Measurements from ENCODE around the gene GREB1.

The GREB1 gene

DNA sequence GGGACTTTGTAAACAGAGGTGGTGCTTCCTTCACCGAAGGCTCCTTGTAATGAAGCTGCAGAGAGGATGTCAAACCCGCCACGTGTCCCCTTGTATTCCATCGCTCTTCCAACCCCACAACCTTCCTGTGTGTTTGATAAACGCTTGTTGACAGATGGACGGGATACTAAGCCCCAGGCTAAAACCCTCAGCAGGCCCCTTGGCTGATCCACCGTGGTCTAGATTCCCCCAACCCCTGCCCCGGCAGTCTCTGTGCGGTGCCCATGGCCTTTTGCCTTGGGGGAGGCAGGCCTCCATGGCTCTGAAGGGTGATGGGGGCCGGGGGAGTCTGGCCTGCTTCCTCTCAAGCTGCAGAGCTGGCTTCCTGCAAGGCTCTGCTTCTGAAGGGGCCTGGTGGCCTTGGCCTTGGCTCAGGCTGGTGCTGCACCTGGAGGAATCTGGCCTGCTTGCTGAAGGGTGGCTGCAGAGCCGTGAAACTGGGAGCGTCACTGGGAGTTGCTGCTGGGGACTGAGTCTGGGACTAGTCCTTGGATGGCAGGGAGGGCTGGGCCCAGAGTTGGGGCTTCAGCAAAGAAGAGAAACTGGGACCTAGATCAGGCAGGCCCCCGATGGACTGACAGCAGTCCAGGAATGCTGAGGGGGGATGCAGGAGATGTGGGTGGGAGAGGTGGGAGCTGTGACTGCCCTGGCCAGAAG is 145.8 kb downstream of the GREB1 start:
- Histone ChIP-seq H3K9ac (ENCODE audit: low read length) (no peak overlapping the region), H3K27me3 (ENCODE audit: control insufficient read depth, insufficient read depth, low read length) (peaks cover 17% of the 10 kb centered on the region)

DNA sequence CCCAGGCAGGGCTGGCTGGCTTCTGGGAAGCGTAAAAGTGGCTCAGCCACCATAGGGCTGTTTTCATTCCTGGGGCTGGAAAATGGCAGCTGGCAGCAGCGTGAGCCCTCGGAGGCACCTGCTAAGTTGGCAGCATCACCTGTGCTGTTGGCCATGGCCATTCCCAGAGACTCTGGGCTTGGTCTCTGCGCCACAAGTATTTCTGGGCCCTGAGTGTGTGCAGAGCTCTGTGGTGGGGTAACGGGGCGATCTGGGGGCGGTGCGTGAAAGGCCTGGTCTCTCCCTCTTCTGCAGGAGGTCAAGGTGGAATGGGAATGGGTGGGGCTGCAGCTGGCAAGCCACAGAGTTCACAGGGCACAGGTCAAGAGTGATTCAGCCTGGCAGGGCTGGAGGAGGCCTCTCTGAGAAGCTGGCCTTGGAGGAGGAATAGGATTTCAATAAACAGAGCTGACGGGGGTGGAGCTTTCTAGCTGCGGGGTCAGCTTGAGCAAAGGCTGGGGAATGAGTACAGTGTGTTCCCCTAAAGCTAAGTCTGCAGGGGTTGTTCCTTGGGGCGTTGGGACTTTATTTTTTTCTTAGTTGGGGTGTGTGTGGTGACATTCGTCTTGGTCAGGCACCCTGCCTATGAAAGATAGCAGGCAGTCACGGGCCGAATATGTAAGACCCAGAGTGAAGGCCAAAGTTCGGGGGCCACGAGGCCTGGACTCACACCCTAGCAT is 146.5 kb downstream of the GREB1 start:
- no peak overlapping the region for H3K27ac ChIP-seq (ENCODE audit: low read length)

More for the DNA sequence above, 145.8 kb downstream of the GREB1 start:
- Histone ChIP-seq H3K4me1 (ENCODE audit: control insufficient read depth, low read depth, low read length) (peaks cover 21% of the 10 kb centered on the region), H3K36me3 (ENCODE audit: control insufficient read depth, low read depth, low read length) (no peaks in the 10 kb centered on the region), H3K4me3 (ENCODE audit: low read length) (no peak overlapping the region), H3K9me3 (ENCODE audit: control insufficient read depth, low read depth, low read length) (no peaks in the 10 kb centered on the region), H3K27ac (ENCODE audit: low read length) (no peak overlapping the region)

DNA sequence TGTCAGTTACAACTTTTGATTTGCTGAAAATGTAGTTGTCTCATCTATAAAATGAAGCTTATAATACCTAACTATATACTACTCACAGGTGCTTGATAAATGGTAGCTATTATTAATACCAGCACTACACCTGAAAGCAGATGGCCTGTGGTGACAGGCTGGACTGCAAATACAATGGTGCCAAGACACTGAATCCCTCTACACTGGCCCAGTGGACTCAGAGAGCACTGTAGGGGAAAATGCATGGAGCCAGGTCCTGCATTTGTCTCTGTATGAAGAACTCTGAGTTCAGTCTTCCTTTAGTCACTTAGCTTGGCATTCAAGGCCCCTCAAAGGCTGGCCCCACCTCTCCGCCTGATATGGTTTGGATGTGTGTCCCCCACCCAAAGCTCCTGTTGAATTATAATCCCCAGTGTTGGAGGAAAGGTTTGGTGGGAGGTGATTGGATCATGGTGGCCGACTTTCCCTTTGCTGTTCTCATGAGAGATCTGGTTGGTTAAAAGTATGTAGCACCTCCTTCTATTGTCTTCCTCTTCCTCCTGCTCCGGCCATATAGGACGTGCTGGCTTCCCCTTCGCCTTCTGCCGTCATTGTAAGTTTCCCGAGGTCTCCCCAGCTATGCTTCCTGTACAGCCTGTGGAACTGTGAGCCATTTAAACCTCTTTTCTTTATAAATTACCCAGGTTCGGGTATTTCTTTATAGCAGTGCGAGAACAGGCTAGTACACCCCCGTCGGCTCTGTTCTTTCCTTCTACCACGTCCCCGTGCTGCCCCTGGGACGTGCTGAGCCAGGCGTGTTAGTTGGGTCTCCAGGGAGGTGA is 147.3 kb downstream of the GREB1 start:
- Histone ChIP-seq H3K27ac (ENCODE audit: low read length) (no peak overlapping the region), H3K9ac (ENCODE audit: low read length) (no peak overlapping the region), H3K36me3 (ENCODE audit: control insufficient read depth, low read depth, low read length) (no peaks in the 10 kb centered on the region), H3K4me1 (ENCODE audit: control insufficient read depth, low read depth, low read length) (peaks cover 21% of the 10 kb centered on the region), H3K27me3 (ENCODE audit: control insufficient read depth, insufficient read depth, low read length) (peaks cover 9% of the 10 kb centered on the region), H3K9me3 (ENCODE audit: control insufficient read depth, low read depth, low read length) (no peaks in the 10 kb centered on the region), H3K4me3 (ENCODE audit: low read length) (no peak overlapping the region)

More for the DNA sequence above, 146.5 kb downstream of the GREB1 start:
- H3K4me3 ChIP-seq (ENCODE audit: low read length), result no peak overlapping the region
- no peaks in the 10 kb centered on the region for H3K9me3 ChIP-seq (ENCODE audit: control insufficient read depth, low read depth, low read length)
- no peak overlapping the region for H3K9ac ChIP-seq (ENCODE audit: low read length)
- no peaks in the 10 kb centered on the region for H3K36me3 ChIP-seq (ENCODE audit: control insufficient read depth, low read depth, low read length)
- peaks cover 21% of the 10 kb centered on the region for H3K4me1 ChIP-seq (ENCODE audit: control insufficient read depth, low read depth, low read length)
- peaks cover 14% of the 10 kb centered on the region for H3K27me3 ChIP-seq (ENCODE audit: control insufficient read depth, insufficient read depth, low read length)

DNA sequence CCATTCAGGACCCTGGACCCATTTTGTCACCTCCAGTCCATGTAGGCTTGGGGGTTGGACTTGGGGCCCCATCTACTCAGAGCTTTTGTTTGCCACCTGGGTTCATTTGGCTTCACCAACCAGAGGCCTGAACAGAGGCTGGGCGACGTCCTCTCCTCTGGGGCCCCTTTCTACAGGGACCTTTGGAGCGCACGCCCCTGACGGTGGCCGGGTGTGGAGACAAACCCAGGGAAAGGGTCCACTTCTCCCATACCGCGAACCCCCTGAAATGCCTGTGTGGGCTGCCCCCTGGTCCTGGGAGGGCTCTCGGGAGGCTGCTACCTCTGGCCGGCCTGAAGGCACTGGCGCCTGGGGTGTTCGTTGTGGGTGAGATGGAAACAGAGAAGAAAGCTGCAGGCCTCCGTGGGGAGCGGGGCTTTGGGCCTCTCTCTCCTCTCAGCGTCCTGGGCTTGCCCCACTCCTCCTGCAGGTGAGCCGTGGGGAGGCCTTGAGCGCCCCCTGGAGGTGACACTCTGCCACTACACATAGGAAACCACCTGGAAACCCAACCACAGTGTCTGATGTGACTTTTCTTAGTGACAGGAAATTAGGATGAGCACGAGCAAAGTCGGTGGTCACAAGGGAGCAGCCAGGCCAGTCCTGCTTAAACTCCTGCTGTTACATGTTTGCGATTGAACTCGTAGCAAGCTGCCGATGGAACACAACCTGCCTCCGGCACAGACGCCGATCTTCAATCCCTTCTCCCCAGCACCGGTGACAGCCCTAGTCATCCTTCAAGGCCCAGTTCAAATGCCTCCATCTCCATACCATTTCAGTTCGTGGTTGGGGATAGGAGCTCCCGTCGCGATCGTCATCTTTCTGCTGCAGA is 148.1 kb downstream of the GREB1 start:
- peaks cover 4% of the 10 kb centered on the region for H3K27me3 ChIP-seq (ENCODE audit: control insufficient read depth, insufficient read depth, low read length)
- no peaks in the 10 kb centered on the region for H3K9me3 ChIP-seq (ENCODE audit: control insufficient read depth, low read depth, low read length)
- no peak overlapping the region for H3K4me3 ChIP-seq (ENCODE audit: low read length)
- no peaks in the 10 kb centered on the region for H3K36me3 ChIP-seq (ENCODE audit: control insufficient read depth, low read depth, low read length)
- H3K4me1 ChIP-seq (ENCODE audit: control insufficient read depth, low read depth, low read length), result peaks cover 20% of the 10 kb centered on the region
- no peak overlapping the region for H3K9ac ChIP-seq (ENCODE audit: low read length)
- H3K27ac ChIP-seq (ENCODE audit: low read length), result no peak overlapping the region

DNA sequence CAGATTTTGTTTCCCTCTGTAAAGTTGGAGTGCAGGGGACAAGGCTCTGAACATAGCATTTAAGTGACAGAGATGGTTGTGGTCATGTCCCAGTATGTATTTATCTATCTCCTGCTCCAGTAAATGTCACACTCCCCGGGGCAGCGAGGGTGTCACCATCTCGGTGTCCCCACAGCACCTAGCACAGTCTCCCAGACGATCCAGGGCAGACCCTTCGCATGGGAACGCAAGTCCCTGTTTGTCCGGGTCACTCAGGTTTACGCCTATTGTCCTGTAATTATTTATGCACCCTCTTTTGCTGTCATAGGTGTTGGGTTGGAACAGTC is 148.7 kb downstream of the GREB1 start:
- Histone ChIP-seq H3K9ac (ENCODE audit: low read length) (no peak overlapping the region), H3K27me3 (ENCODE audit: control insufficient read depth, insufficient read depth, low read length) (peaks cover 4% of the 10 kb centered on the region), H3K4me1 (ENCODE audit: control insufficient read depth, low read depth, low read length) (peaks cover 14% of the 10 kb centered on the region), H3K9me3 (ENCODE audit: control insufficient read depth, low read depth, low read length) (no peaks in the 10 kb centered on the region), H3K4me3 (ENCODE audit: low read length) (no peak overlapping the region), H3K36me3 (ENCODE audit: control insufficient read depth, low read depth, low read length) (no peaks in the 10 kb centered on the region), H3K27ac (ENCODE audit: low read length) (no peak overlapping the region)

DNA sequence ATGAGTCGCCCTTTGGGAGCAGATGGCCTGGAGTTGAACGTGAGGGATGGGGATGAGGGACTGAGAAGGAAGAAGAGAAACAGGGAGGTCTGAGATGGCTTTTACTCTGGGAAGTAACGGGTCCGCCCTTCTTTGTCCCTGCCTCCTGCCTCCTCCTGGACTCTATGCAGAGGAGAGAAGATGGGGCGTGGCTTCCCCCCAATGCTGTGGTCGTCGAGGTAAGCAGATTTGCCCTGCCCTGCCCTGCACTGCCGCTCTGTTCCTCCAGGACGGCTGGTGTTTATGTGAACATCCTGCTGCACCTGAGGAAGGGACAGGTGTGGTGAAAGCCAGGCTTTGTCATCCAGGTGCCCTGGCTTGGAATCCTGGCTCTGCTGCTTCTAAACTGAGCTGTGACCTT is 149.6 kb downstream of the GREB1 start:
- Histone ChIP-seq H3K27ac (ENCODE audit: low read length) (no peak overlapping the region), H3K9me3 (ENCODE audit: control insufficient read depth, low read depth, low read length) (no peaks in the 10 kb centered on the region), H3K4me1 (ENCODE audit: control insufficient read depth, low read depth, low read length) (peaks cover 13% of the 10 kb centered on the region), H3K9ac (ENCODE audit: low read length) (no peak overlapping the region), H3K36me3 (ENCODE audit: control insufficient read depth, low read depth, low read length) (no peaks in the 10 kb centered on the region), H3K27me3 (ENCODE audit: control insufficient read depth, insufficient read depth, low read length) (no peaks in the 10 kb centered on the region), H3K4me3 (ENCODE audit: low read length) (no peak overlapping the region)

DNA sequence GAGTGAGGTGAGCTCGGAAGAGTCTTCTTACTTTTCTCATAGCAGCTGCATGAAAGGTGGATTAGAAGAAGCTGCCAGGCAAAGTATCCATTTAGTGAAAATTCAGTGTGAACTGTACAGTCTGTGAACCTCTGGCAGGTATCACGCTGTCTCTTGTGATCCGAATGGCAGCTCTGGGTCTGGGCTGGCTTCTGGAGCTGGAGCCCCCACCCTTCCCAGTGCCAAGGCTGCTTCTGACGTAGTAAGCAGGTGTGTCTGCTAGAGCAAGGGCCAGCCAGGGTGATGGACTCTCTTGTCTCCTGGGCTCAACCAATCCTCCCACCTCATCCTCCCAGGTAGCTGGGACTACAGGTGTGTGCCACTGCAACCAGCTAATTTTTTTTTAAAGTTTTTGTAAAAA is 150.1 kb downstream of the GREB1 start:
- H3K4me1 ChIP-seq (ENCODE audit: control insufficient read depth, low read depth, low read length), result peaks cover 13% of the 10 kb centered on the region
- no peaks in the 10 kb centered on the region for H3K9me3 ChIP-seq (ENCODE audit: control insufficient read depth, low read depth, low read length)
- no peaks in the 10 kb centered on the region for H3K27me3 ChIP-seq (ENCODE audit: control insufficient read depth, insufficient read depth, low read length)
- no peak overlapping the region for H3K4me3 ChIP-seq (ENCODE audit: low read length)
- no peak overlapping the region for H3K9ac ChIP-seq (ENCODE audit: low read length)
- no peak overlapping the region for H3K27ac ChIP-seq (ENCODE audit: low read length)
- no peaks in the 10 kb centered on the region for H3K36me3 ChIP-seq (ENCODE audit: control insufficient read depth, low read depth, low read length)

DNA sequence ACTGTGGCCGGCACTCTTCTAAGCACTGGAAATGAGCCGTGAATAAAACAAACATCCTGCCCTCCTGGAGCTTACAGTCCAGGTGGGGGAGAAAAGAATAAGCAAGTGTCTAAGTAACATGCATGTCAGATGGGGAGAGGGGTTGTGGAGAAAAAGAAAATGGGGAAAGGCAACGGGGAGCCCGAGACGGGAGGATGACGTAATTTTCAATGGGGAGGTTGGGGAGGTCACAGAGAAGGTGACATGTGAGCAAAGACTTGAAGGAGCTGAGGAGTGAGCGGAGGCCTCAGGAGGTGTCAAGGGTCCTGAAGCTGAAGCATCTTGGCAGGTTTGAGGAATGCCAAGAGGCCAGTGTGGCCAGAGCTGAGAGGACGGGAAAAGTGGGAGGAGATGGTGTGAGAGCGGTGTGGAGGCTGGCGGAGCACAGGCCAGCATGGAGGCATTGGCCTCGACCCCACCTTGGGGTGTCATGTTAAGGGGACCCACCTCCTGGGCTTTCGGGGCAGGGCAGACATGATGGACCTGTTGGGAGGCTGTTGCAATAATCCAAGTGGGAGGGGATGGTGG is 151.1 kb downstream of the GREB1 start:
- Histone ChIP-seq H3K36me3 (ENCODE audit: control insufficient read depth, low read depth, low read length) (no peaks in the 10 kb centered on the region), H3K9me3 (ENCODE audit: control insufficient read depth, low read depth, low read length) (no peaks in the 10 kb centered on the region), H3K27me3 (ENCODE audit: control insufficient read depth, insufficient read depth, low read length) (no peaks in the 10 kb centered on the region)

DNA sequence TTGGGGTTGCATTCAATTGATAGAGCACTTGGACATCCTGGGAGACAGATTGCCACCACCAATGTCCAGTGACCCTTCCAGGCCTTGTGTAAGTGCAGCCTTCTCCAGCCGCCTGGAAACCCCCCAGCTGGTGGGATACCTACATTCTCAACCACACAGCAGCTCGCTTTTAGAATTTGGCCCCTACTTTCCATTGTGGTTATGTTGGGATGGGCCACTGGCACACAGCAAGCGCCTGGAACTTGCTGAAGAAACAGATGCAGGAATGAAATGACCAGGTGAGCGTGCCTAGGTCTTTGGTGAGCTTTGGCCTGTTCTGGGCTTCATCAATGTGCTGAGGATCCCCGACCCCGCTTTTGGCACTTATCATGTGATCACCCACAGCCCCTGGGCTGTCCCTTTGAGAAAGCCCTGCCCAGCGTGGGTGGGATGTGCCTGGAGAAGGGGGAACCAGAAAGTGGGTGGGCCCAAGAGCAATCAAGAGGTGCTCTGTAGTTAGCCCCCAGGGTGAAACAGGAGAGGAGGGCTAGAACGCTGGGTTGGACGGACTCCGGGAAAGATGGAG is 152.1 kb downstream of the GREB1 start:
- Histone ChIP-seq H3K4me1 (ENCODE audit: control insufficient read depth, low read depth, low read length) (peaks cover 13% of the 10 kb centered on the region), H3K27me3 (ENCODE audit: control insufficient read depth, insufficient read depth, low read length) (no peaks in the 10 kb centered on the region), H3K36me3 (ENCODE audit: control insufficient read depth, low read depth, low read length) (no peaks in the 10 kb centered on the region), H3K27ac (ENCODE audit: low read length) (no peak overlapping the region), H3K9ac (ENCODE audit: low read length) (no peak overlapping the region), H3K4me3 (ENCODE audit: low read length) (no peak overlapping the region), H3K9me3 (ENCODE audit: control insufficient read depth, low read depth, low read length) (no peaks in the 10 kb centered on the region)

More for the DNA sequence above, 151.1 kb downstream of the GREB1 start:
- Histone ChIP-seq H3K4me1 (ENCODE audit: control insufficient read depth, low read depth, low read length) (peaks cover 13% of the 10 kb centered on the region), H3K4me3 (ENCODE audit: low read length) (no peak overlapping the region), H3K27ac (ENCODE audit: low read length) (no peak overlapping the region), H3K9ac (ENCODE audit: low read length) (no peak overlapping the region)

DNA sequence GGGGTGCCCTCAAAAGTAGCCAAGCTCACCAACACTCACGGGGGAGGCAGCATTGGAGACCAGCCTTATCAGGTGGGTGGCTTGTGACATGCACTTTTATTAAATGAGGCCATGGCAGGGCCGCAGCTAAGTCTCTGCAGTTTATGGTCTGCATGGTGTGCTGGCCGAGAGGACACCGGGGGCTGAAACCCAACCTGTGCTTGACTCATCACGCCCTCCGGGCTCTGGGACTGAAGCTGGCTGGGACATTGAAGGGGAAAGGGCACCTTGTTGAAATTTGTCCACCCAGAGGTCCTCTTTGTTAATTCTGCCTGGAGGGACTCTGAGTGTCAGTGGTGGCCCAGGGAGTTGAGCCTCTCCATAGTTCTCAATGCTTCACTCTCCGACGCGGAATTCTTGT is 153.9 kb downstream of the GREB1 start:
- Histone ChIP-seq H3K27me3 (ENCODE audit: control insufficient read depth, insufficient read depth, low read length) (no peaks in the 10 kb centered on the region), H3K9ac (ENCODE audit: low read length) (no peak overlapping the region), H3K4me3 (ENCODE audit: low read length) (no peak overlapping the region), H3K4me1 (ENCODE audit: control insufficient read depth, low read depth, low read length) (peaks cover 6% of the 10 kb centered on the region), H3K36me3 (ENCODE audit: control insufficient read depth, low read depth, low read length) (no peaks in the 10 kb centered on the region), H3K9me3 (ENCODE audit: control insufficient read depth, low read depth, low read length) (no peaks in the 10 kb centered on the region), H3K27ac (ENCODE audit: low read length) (no peak overlapping the region)

Measured in iPS-18a (cell line).